HepG2 (cell line): ENCODE data around the gene RGS7. TPM values are rescaled to one million over a fixed set of nuclear protein-coding genes. Genes with fewer than 3 reads are reported as not detected.

Source experiments
- ATAC-seq: fragments of 200-7000 bp; cut with Tn5 transposase; 3 replicates; pipeline ENCODE4 v1.9.1; 2020; ENCODE audit warnings: mild to moderate bottlenecking, moderate library complexity
- BruUV-seq: library from RNA; stranded (reverse); fragments of 400-500 nt; replicated peaks from 2 replicates; lab custom pipeline; 2021; lab: Mats Ljungman, UMichigan
- CTCF ChIA-PET: fragments of 300-600 bp; formaldehyde crosslinking; extraction: SDS; loops from one replicate; lab custom pipeline; 2021; ENCODE audit warnings: low total read pairs, inconsistent platforms, low intra/inter-chr PET ratio; lab: Yijun Ruan, JAX
- POLR2A ChIA-PET: fragments of 350-600 bp; sonication (Branson Sonifier 250); formaldehyde crosslinking; loops from one replicate; lab custom pipeline; 2020; ENCODE audit warnings: antibody characterized with exemption, inconsistent platforms; lab: Yijun Ruan, JAX
- DNase-seq: peaks from one replicate; pipeline ENCODE4 v3.0.0-alpha.2; 2015; ENCODE audit warnings: low spot score
- FAIRE-seq: peaks from 3 replicates; lab custom pipeline; 2011; peaks lifted over from hg19 to GRCh38; lab: Jason Lieb, UNC
- H2AFZ ChIP-seq: one replicate; pipeline ENCODE4 v1.6.1; 2011; ENCODE audit warnings: low read length, inconsistent platforms
- H3K27ac ChIP-seq: fragments of 300-600 bp; 3 replicates; pipeline ENCODE4 v1.8.0; 2011; ENCODE audit warnings: mixed run types, mild to moderate bottlenecking, mixed read lengths, low read length, inconsistent platforms; ENCODE audit not compliant: insufficient read depth; ENCODE audit errors: extremely low read length
- H3K27me3 ChIP-seq, 2 experiments: fragments of 200-600 bp in 1 of 2; 2 replicates in 1 of 2; 3 replicates in 1 of 2; pipeline versions ENCODE4 v1.6.0 to v1.8.0; 2011; ENCODE audit warnings: low read length in 2 of 2, mild to moderate bottlenecking in 2 of 2, moderate library complexity in 2 of 2, inconsistent platforms in 1 of 2; ENCODE audit not compliant: insufficient read depth in 2 of 2, control insufficient read depth in 1 of 2
- H3K36me3 ChIP-seq, 2 experiments: fragments of 200-600 bp in 1 of 2; replicated peaks in 1 of 2; 2 replicates in 1 of 2; 3 replicates in 1 of 2; pipeline versions ENCODE4 v1.5.1 to v1.8.0; 2011; ENCODE audit warnings: low read length in 2 of 2, inconsistent platforms in 1 of 2; ENCODE audit not compliant: insufficient read depth in 2 of 2, control insufficient read depth in 1 of 2
- H3K4me1 ChIP-seq: 2 replicates; pipeline ENCODE4 v1.5.1; 2012; ENCODE audit warnings: low read length, inconsistent platforms; ENCODE audit not compliant: insufficient read depth
- H3K4me2 ChIP-seq: 2 replicates; pipeline ENCODE4 v1.6.0; 2011; ENCODE audit warnings: low read depth, low read length, inconsistent platforms
- H3K4me3 ChIP-seq, 3 experiments: fragments of 200-600 bp in 1 of 3; sonication (generic), shearing (Covaris generic) in 1 of 3; replicated peaks in 1 of 3; 2 replicates each; pipeline ENCODE4 v1.5.1; 2011 to 2016; ENCODE audit warnings: low read length in 3 of 3, inconsistent platforms in 2 of 3, low read depth in 2 of 3, mild to moderate bottlenecking in 2 of 3, control low read depth in 1 of 3, mixed read lengths in 1 of 3; ENCODE audit not compliant: insufficient read depth in 1 of 3
- H3K79me2 ChIP-seq: one replicate; pipeline ENCODE4 v1.6.1; 2011; ENCODE audit warnings: low read length, inconsistent platforms; ENCODE audit not compliant: insufficient read depth
- H3K9ac ChIP-seq: 2 replicates; pipeline ENCODE4 v1.6.0; 2011; ENCODE audit warnings: mild to moderate bottlenecking, low read depth, low read length, inconsistent platforms; ENCODE audit not compliant: insufficient read depth
- H3K9me3 ChIP-seq: 2 replicates; pipeline ENCODE4 v1.5.1; 2012; ENCODE audit warnings: mild to moderate bottlenecking, low read length
- H4K20me1 ChIP-seq: 2 replicates; pipeline ENCODE4 v1.6.0; 2011; ENCODE audit warnings: inconsistent platforms, mild to moderate bottlenecking, low read length, moderate library complexity; ENCODE audit not compliant: insufficient read depth
- CENPX ChIP-seq: sonication (generic); formaldehyde crosslinking; IDR thresholded peaks from 2 replicates; pipeline ENCODE4 v1.9.0; 2021; ENCODE audit warnings: mild to moderate bottlenecking, missing genetic modification reagents, moderate library complexity
- HHEX ChIP-seq: IDR thresholded peaks from 2 replicates; pipeline ENCODE4 v1.6.1; 2016; ENCODE audit warnings: control low read depth
- KLF15 ChIP-seq: sonication (generic); formaldehyde crosslinking; IDR thresholded peaks from 2 replicates; pipeline ENCODE4 v1.8.1; 2023; ENCODE audit warnings: borderline replicate concordance, mild to moderate bottlenecking, inconsistent platforms, missing genetic modification reagents, mixed read lengths
- NR2F2 ChIP-seq: IDR thresholded peaks from 2 replicates; pipeline ENCODE4 v1.6.1; 2012; ENCODE audit warnings: low read depth, inconsistent platforms, borderline replicate concordance
- RBM22 ChIP-seq: fragments of 200-400 bp; formaldehyde crosslinking; optimal IDR thresholded peaks from 2 replicates; pipeline ENCODE3; 2017; ENCODE audit warnings: mild to moderate bottlenecking, low read length, moderate library complexity
- SIX1 ChIP-seq: sonication (generic); formaldehyde crosslinking; IDR thresholded peaks from 2 replicates; pipeline ENCODE4 v1.4.0; 2020; ENCODE audit warnings: missing genetic modification reagents, borderline replicate concordance
- SRSF4 ChIP-seq: fragments of 200-400 bp; formaldehyde crosslinking; IDR thresholded peaks from one replicate; pipeline ENCODE4 v1.6.1; 2018; ENCODE audit warnings: mild to moderate bottlenecking, low read depth, low read length, moderate library complexity; ENCODE audit not compliant: poor library complexity, severe bottlenecking
- TBX2 ChIP-seq: sonication (generic); formaldehyde crosslinking; IDR thresholded peaks from 2 replicates; pipeline ENCODE4 v1.5.0; 2020; ENCODE audit warnings: missing genetic modification reagents, mild to moderate bottlenecking, borderline replicate concordance
- U2AF1 ChIP-seq: fragments of 200-400 bp; formaldehyde crosslinking; optimal IDR thresholded peaks from 2 replicates; pipeline ENCODE3; 2017; ENCODE audit warnings: mild to moderate bottlenecking, low read depth, low read length
- YEATS4 ChIP-seq: sonication (generic); formaldehyde crosslinking; IDR thresholded peaks from 2 replicates; pipeline ENCODE4 v1.4.0; 2020; ENCODE audit warnings: missing genetic modification reagents, borderline replicate concordance
- ZBTB8A ChIP-seq: sonication (generic); formaldehyde crosslinking; IDR thresholded peaks from 2 replicates; pipeline ENCODE4 v1.4.0; 2020; ENCODE audit warnings: mild to moderate bottlenecking, low read depth, missing genetic modification reagents, borderline replicate concordance
- ZNF329 ChIP-seq: sonication (generic); formaldehyde crosslinking; IDR thresholded peaks from 2 replicates; pipeline ENCODE4 v1.9.0; 2021; ENCODE audit warnings: low read depth, mild to moderate bottlenecking, missing genetic modification reagents
- ZNF367 ChIP-seq: sonication (generic); formaldehyde crosslinking; IDR thresholded peaks from 2 replicates; pipeline ENCODE4 v1.4.0; 2020; ENCODE audit warnings: missing genetic modification reagents, borderline replicate concordance
- ZNF432 ChIP-seq: sonication (generic); formaldehyde crosslinking; IDR thresholded peaks from 2 replicates; pipeline ENCODE4 v1.5.0; 2020; ENCODE audit warnings: missing genetic modification reagents, mild to moderate bottlenecking, borderline replicate concordance
- ZNF441 ChIP-seq: sonication (generic); formaldehyde crosslinking; IDR thresholded peaks from 2 replicates; pipeline ENCODE4 v1.7.0; 2021; ENCODE audit warnings: missing genetic modification reagents, borderline replicate concordance
- ZNF496 ChIP-seq: sonication (generic); formaldehyde crosslinking; IDR thresholded peaks from 2 replicates; pipeline ENCODE4 v1.8.1; 2023; ENCODE audit warnings: mild to moderate bottlenecking, moderate library complexity, missing genetic modification reagents; ENCODE audit not compliant: insufficient replicate concordance
- ZNF777 ChIP-seq: sonication (generic); formaldehyde crosslinking; IDR thresholded peaks from 2 replicates; pipeline ENCODE4 v1.4.0; 2020; ENCODE audit warnings: missing genetic modification reagents
- WGBS: methylation state at CpG from one replicate; pipeline ENCODE4 v1.1.6; 2017; ENCODE audit warnings: low lambda C conversion rate; 5-methylcytosine and 5-hydroxymethylcytosine counted together
- in situ Hi-C: cut with HindIII; loops from 2 replicates; pipeline ENCODE4 v1.10.0; 2017; ENCODE audit warnings: low pct_unique_long_range_greater_than_20kb; ENCODE audit not compliant: extremely low pct_ligation_motif_present
- intact Hi-C: fragments of 100-400 bp; cut with micrococcal nuclease; formaldehyde crosslinking; loops from one replicate; pipeline ENCODE4 v1.10.0; 2022; ENCODE audit not compliant: unreplicated experiment
- polyA plus RNA-seq, 8 experiments: library from polyadenylated mRNA; depleted of rRNA in 3 of 8; stranded (reverse) in 7 of 8; unstranded in 1 of 8; fragments of >200 nt; fragmentation: Illumina TruSeq in 4 of 8; extraction: Trizol in 4 of 8; gene quantifications; 2 replicates each; pipeline versions ENCODE4 v1.2.1 to v1.2.3, GENCODE V29; 2011 to 2016; ENCODE audit warnings: low read depth in 4 of 8, missing spikeins in 1 of 8, mixed read lengths in 1 of 8; ENCODE audit not compliant: insufficient read depth in 1 of 8
- total RNA-seq, 5 experiments: library from RNA; depleted of rRNA; stranded (reverse); fragments of >200 nt; fragmentation: Illumina TruSeq; extraction: Trizol; gene quantifications; 2 replicates each; pipeline ENCODE4 v1.2.3, GENCODE V29; 2016; ENCODE audit warnings: low read depth in 1 of 5
- TF ChIP-seq, protein P1 (sequence below): IDR thresholded peaks from 2 replicates; pipeline ENCODE4 v1.6.1; 2016; ENCODE audit warnings: mild to moderate bottlenecking
- TF ChIP-seq, protein P2 (sequence below): sonication (generic); formaldehyde crosslinking; IDR thresholded peaks from 2 replicates; pipeline ENCODE4 v1.4.0; 2020; ENCODE audit warnings: missing genetic modification reagents, borderline replicate concordance

The RGS7 gene
- total and polyA plus RNA-seq, 2 of the 13 experiments (the other 11 are each of a cell fraction or from before 2014, with no cell fraction given): not detected

DNA sequence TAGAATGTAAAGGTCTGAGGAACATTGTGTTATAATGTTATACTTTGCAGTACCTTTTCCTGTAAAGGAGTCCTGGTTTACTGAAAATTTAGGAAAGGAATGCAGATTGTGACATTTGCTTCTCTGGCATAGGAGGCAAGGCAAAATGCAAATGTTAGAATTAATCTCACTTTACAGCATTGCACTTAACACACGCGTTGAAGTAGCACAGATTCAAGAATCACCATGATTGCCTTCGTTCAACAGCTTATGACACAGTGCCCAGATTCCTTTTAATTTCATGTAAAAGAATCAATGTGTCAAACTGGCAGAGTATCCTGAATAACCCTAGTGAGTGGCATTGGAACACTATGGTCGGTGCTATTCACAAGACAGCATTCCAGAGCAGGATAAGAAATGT, 47.4 kb downstream of the RGS7 start:
- Histone ChIP-seq H3K27ac (no peak overlapping the region), H2AFZ (no peak overlapping the region), H3K79me2 (no peaks in the 10 kb centered on the region), H3K9me3 (peaks cover 20% of the 10 kb centered on the region), H3K36me3 (no peaks in the 10 kb centered on the region), H3K4me3 (no peak overlapping the region), H3K4me2 (no peak overlapping the region), H4K20me1 (no peaks in the 10 kb centered on the region), H3K4me1 (no peaks in the 10 kb centered on the region), H3K9ac (no peak overlapping the region), H3K27me3 (no peaks in the 10 kb centered on the region)
- intact Hi-C loops: no loop called here
- WGBS: 30% methylated on average over 4 of the region's 4 CpGs
- no peak for TF ChIP-seq ZNF367 (CRISPR knock-in tag)
- TF ChIP-seq RBM22: no peak
- TF ChIP-seq ZBTB8A: no peak
- TF ChIP-seq TBX2 (CRISPR knock-in tag): no peak
- no peak for TF ChIP-seq ZNF432 (CRISPR knock-in tag)
- TF ChIP-seq SRSF4: no peak
- no peak for TF ChIP-seq SIX1 (CRISPR knock-in tag)
- TF ChIP-seq, protein P1, sequence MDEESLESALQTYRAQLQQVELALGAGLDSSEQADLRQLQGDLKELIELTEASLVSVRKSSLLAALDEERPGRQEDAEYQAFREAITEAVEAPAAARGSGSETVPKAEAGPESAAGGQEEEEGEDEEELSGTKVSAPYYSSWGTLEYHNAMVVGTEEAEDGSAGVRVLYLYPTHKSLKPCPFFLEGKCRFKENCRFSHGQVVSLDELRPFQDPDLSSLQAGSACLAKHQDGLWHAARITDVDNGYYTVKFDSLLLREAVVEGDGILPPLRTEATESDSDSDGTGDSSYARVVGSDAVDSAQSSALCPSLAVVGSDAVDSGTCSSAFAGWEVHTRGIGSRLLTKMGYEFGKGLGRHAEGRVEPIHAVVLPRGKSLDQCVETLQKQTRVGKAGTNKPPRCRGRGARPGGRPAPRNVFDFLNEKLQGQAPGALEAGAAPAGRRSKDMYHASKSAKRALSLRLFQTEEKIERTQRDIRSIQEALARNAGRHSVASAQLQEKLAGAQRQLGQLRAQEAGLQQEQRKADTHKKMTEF: no peak
- no peak for TF ChIP-seq ZNF329 (CRISPR knock-in tag)
- no peak for TF ChIP-seq KLF15 (CRISPR knock-in tag)
- TF ChIP-seq HHEX (CRISPR knock-in tag): no peak
- TF ChIP-seq, protein P2, sequence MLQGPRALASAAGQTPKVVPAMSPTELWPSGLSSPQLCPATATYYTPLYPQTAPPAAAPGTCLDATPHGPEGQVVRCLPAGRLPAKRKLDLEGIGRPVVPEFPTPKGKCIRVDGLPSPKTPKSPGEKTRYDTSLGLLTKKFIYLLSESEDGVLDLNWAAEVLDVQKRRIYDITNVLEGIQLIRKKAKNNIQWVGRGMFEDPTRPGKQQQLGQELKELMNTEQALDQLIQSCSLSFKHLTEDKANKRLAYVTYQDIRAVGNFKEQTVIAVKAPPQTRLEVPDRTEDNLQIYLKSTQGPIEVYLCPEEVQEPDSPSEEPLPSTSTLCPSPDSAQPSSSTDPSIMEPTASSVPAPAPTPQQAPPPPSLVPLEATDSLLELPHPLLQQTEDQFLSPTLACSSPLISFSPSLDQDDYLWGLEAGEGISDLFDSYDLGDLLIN: no peak
- TF ChIP-seq ZNF441 (CRISPR knock-in tag): no peak
- no peak for TF ChIP-seq NR2F2
- no peak for TF ChIP-seq U2AF1
- TF ChIP-seq ZNF496: no peak
- no peak for TF ChIP-seq ZNF777 (CRISPR knock-in tag)
- TF ChIP-seq CENPX (CRISPR knock-in tag): no peak
- no peak for TF ChIP-seq YEATS4 (CRISPR knock-in tag)
- no TSS peak for BruUV-seq
- in situ Hi-C loops: no loop called here
- ChIA-PET CTCF (no interaction called here), POLR2A (no interaction called here)
- no peak for ATAC-seq
- DNase-seq: no peak
- no peak for FAIRE-seq
